ENCODE results near the gene THSD4. TPM values are rescaled to one million over a fixed set of nuclear protein-coding genes. Genes with fewer than 3 reads are reported as not detected.

The THSD4 gene
- total and polyA plus RNA-seq, 2 donors (not counting 1 experiment from before 2014, with no cell fraction given), result 43.1 to 95.5 TPM

- Histone ChIP-seq H3K27ac (ENCODE audit: insufficient read depth, low read length) (no peak overlapping the region), H3K9ac (ENCODE audit: insufficient read depth, low read length) (no peak overlapping the region), H3K4me2 (ENCODE audit: extremely low read depth, insufficient read depth, low read length) (no peak overlapping the region), H3K36me3 (ENCODE audit: control insufficient read depth, insufficient read depth, low read length) (no peaks in the 10 kb centered on the region), H2AFZ (ENCODE audit: low read length) (no peak overlapping the region), H3K4me3 (replicated peaks in 1 of 4; ENCODE audit: control extremely low read depth in 1 of 4, insufficient read depth in 1 of 4, low read depth in 3 of 4, low read length in 4 of 4) (no peak overlapping the region), H4K20me1 (ENCODE audit: control insufficient read depth, extremely low read depth, insufficient read depth, low read length) (no peaks in the 10 kb centered on the region), H3K27me3 (ENCODE audit: control insufficient read depth, insufficient read depth, low read length) (no peaks in the 10 kb centered on the region), H3K79me2 (ENCODE audit: control insufficient read depth, insufficient read depth, low read length) (no peaks in the 10 kb centered on the region), H3K9me3 (ENCODE audit: control insufficient read depth, insufficient read depth, low read depth, low read length) (no peaks in the 10 kb centered on the region), H3K4me1 (ENCODE audit: control insufficient read depth, extremely low read depth, insufficient read depth, low read length) (no peaks in the 10 kb centered on the region)
- no peak for TF ChIP-seq CTCF (conservative IDR thresholded peaks at IDR 0.05 in 1 of 2, IDR thresholded peaks at IDR 0.05 in 1 of 2; ENCODE audit: low read depth in 1 of 2, low read length in 2 of 2)
- TF ChIP-seq EZH2 (IDR thresholded peaks at IDR 0.05; ENCODE audit: low read length, missing control alignments), result no peak
- no peak for DNase-seq (ENCODE audit: low read depth in 2 of 2)
Measured at GRCh38 chr15:71357967-71358366, 242.7 kb downstream of the THSD4 start.

- no peak for DNase-seq (ENCODE audit: low read depth in 2 of 2)
- TF ChIP-seq EZH2 (IDR thresholded peaks at IDR 0.05; ENCODE audit: low read length, missing control alignments), result no peak
- Histone ChIP-seq H3K9me3 (ENCODE audit: control insufficient read depth, insufficient read depth, low read depth, low read length) (no peaks in the 10 kb centered on the region), H4K20me1 (ENCODE audit: control insufficient read depth, extremely low read depth, insufficient read depth, low read length) (no peaks in the 10 kb centered on the region), H3K4me2 (ENCODE audit: extremely low read depth, insufficient read depth, low read length) (no peak overlapping the region), H3K4me1 (ENCODE audit: control insufficient read depth, extremely low read depth, insufficient read depth, low read length) (no peaks in the 10 kb centered on the region), H3K27ac (ENCODE audit: insufficient read depth, low read length) (no peak overlapping the region), H3K36me3 (ENCODE audit: control insufficient read depth, insufficient read depth, low read length) (peaks cover 1% of the 10 kb centered on the region), H3K79me2 (ENCODE audit: control insufficient read depth, insufficient read depth, low read length) (no peaks in the 10 kb centered on the region), H3K9ac (ENCODE audit: insufficient read depth, low read length) (no peak overlapping the region), H3K27me3 (ENCODE audit: control insufficient read depth, insufficient read depth, low read length) (no peaks in the 10 kb centered on the region), H2AFZ (ENCODE audit: low read length) (no peak overlapping the region), H3K4me3 (replicated peaks in 1 of 4; ENCODE audit: control extremely low read depth in 1 of 4, insufficient read depth in 1 of 4, low read depth in 3 of 4, low read length in 4 of 4) (no peak overlapping the region)
Measured at GRCh38 chr15:71359246-71359645, 244.0 kb downstream of the THSD4 start.

GRCh38 chr15:71362556-71362955 lies 247.3 kb downstream of the THSD4 start:
- no peak overlapping the region for H3K4me3 ChIP-seq (replicated peaks in 1 of 4; ENCODE audit: control extremely low read depth in 1 of 4, insufficient read depth in 1 of 4, low read depth in 3 of 4, low read length in 4 of 4)
- H2AFZ ChIP-seq (ENCODE audit: low read length), result no peak overlapping the region
- peaks cover 1% of the 10 kb centered on the region for H3K36me3 ChIP-seq (ENCODE audit: control insufficient read depth, insufficient read depth, low read length)
- no peak for DNase-seq (ENCODE audit: low read depth in 2 of 2)
- H3K27ac ChIP-seq (ENCODE audit: insufficient read depth, low read length), result no peak overlapping the region
- no peaks in the 10 kb centered on the region for H3K27me3 ChIP-seq (ENCODE audit: control insufficient read depth, insufficient read depth, low read length)
- no peaks in the 10 kb centered on the region for H3K9me3 ChIP-seq (ENCODE audit: control insufficient read depth, insufficient read depth, low read depth, low read length)
- no peak overlapping the region for H3K9ac ChIP-seq (ENCODE audit: insufficient read depth, low read length)
- TF ChIP-seq CTCF (conservative IDR thresholded peaks at IDR 0.05 in 1 of 2, IDR thresholded peaks at IDR 0.05 in 1 of 2; ENCODE audit: low read depth in 1 of 2, low read length in 2 of 2), result no peak
- TF ChIP-seq EZH2 (IDR thresholded peaks at IDR 0.05; ENCODE audit: low read length, missing control alignments), result no peak
- no peaks in the 10 kb centered on the region for H3K79me2 ChIP-seq (ENCODE audit: control insufficient read depth, insufficient read depth, low read length)
- no peaks in the 10 kb centered on the region for H4K20me1 ChIP-seq (ENCODE audit: control insufficient read depth, extremely low read depth, insufficient read depth, low read length)
- no peak overlapping the region for H3K4me2 ChIP-seq (ENCODE audit: extremely low read depth, insufficient read depth, low read length)
- no peaks in the 10 kb centered on the region for H3K4me1 ChIP-seq (ENCODE audit: control insufficient read depth, extremely low read depth, insufficient read depth, low read length)

Data from fibroblast of lung (primary cell).